Neuron (in vitro differentiated cells): ENCODE measurements around the gene LRRN1.
"Not testable (repeated sequence)": the region's sequence is repeated elsewhere in the genome, so short reads cannot be mapped to it uniquely, and the experiment has no call there.

ENCODE experiments used
- H2AFZ ChIP-seq: one replicate; pipeline ENCODE4 v1.6.1; 2013; ENCODE audit warnings: low read depth, mild to moderate bottlenecking, inconsistent platforms, low read length, moderate library complexity
- H3K27me3 ChIP-seq: one replicate; pipeline ENCODE4 v1.6.1; 2013; ENCODE audit warnings: low read length; ENCODE audit not compliant: insufficient read depth
- H3K36me3 ChIP-seq: one replicate; pipeline ENCODE4 v1.6.1; 2013; ENCODE audit warnings: low read length; ENCODE audit not compliant: insufficient read depth
- H3K4me1 ChIP-seq: one replicate; pipeline ENCODE4 v1.6.1; 2013; ENCODE audit warnings: low read length; ENCODE audit not compliant: insufficient read depth
- H3K4me3 ChIP-seq: 2 replicates; pipeline ENCODE4 v1.5.1; 2013; ENCODE audit warnings: mild to moderate bottlenecking, low read length, moderate library complexity
- H3K9me3 ChIP-seq: one replicate; pipeline ENCODE4 v1.6.1; 2013; ENCODE audit warnings: low read length

LRRN1 gene

DNA sequence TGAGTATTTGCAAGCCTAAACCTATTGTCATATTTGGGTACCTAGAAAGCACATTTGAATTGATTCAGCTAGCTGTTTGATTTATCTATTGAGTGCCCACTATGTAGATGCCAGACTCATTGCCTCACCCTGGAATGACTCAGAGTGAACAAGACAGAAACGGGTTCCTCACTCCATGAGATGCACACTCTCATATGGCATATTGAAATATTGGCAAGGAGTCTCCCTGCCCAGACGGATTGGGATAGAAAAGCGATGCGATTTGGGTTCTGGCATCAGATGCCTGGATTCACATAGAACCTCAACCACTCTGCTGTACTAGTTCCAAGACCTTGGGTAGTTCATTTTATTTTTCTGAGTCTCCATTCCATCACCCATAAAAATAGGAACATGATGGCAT, 22.5 kb downstream of the LRRN1 start:
- Histone ChIP-seq H3K9me3 (no peaks in the 10 kb centered on the region), H2AFZ (no peak overlapping the region), H3K4me1 (no peaks in the 10 kb centered on the region), H3K36me3 (peaks cover 83% of the 10 kb centered on the region), H3K4me3 (no peak overlapping the region), H3K27me3 (no peaks in the 10 kb centered on the region)

GRCh38 chr3:3825035-3825434, 25.8 kb downstream of the LRRN1 start:
- H3K27me3 ChIP-seq: no peaks in the 10 kb centered on the region
- no peak overlapping the region for H2AFZ ChIP-seq
- H3K36me3 ChIP-seq: peaks cover 90% of the 10 kb centered on the region
- no peak overlapping the region for H3K4me3 ChIP-seq
- H3K9me3 ChIP-seq: peaks cover 5% of the 10 kb centered on the region
- H3K4me1 ChIP-seq: no peaks in the 10 kb centered on the region

GRCh38 chr3:3826521-3826920, 27.3 kb downstream of the LRRN1 start:
- Histone ChIP-seq H3K4me1 (no peaks in the 10 kb centered on the region), H2AFZ (no peak overlapping the region), H3K36me3 (peaks cover 88% of the 10 kb centered on the region), H3K9me3 (peaks cover 10% of the 10 kb centered on the region), H3K4me3 (no peak overlapping the region), H3K27me3 (no peaks in the 10 kb centered on the region)

DNA sequence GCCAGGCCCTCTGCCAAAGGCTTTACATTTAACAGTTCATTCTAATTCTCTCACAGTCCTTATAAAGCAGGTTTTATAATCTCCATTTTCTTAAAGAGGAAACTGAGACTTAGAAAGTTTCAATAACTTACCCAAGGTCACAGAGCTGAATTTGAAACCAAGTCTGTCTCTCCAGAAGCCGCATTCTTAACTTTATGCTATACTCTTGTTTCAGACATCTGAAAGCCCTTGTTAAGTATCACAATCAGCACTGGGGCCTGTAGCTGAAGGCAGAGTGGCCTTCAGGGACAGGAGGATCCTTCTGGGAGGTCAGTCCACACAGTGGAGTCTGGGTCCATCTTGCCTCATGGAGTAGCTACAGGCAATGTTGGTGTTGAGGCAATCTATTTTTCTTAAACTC, 27.9 kb downstream of the LRRN1 start:
- H3K9me3 ChIP-seq: peaks cover 14% of the 10 kb centered on the region
- no peak overlapping the region for H3K4me3 ChIP-seq
- no peaks in the 10 kb centered on the region for H3K27me3 ChIP-seq
- no peak overlapping the region for H2AFZ ChIP-seq
- H3K36me3 ChIP-seq: peaks cover 82% of the 10 kb centered on the region
- H3K4me1 ChIP-seq: no peaks in the 10 kb centered on the region

GRCh38 chr3:3828417-3828816, 29.2 kb downstream of the LRRN1 start:
- H3K4me1 ChIP-seq, H3K4me3 ChIP-seq, H3K27me3 ChIP-seq, H2AFZ ChIP-seq: not testable (repeated sequence)
- peaks cover 76% of the 10 kb centered on the region for H3K36me3 ChIP-seq
- H3K9me3 ChIP-seq: peaks cover 25% of the 10 kb centered on the region

DNA sequence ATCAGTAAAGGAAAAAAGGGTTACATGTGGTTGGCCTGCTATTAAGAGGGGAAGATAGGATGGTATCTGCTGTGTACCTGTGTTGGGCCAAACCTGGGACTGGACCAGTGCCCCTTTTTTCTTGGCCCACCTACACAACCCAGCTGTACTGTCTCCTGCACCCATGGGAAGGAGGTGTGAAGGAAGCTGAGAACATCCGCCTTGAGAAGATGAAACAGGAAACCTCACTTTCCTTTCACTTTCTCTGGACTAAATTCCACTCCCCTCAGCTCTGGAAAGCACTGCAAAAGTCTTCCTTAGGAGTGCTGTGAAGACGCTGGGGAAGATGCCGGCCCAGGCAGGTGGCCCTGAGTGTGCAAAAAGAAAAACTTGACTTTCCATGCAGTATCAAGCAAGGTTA, 37.6 kb downstream of the LRRN1 start:
- H3K27me3 ChIP-seq: no peaks in the 10 kb centered on the region
- H2AFZ ChIP-seq: no peak overlapping the region
- peaks cover 56% of the 10 kb centered on the region for H3K36me3 ChIP-seq
- peaks cover 38% of the 10 kb centered on the region for H3K9me3 ChIP-seq
- H3K4me3 ChIP-seq: no peak overlapping the region
- no peaks in the 10 kb centered on the region for H3K4me1 ChIP-seq

DNA sequence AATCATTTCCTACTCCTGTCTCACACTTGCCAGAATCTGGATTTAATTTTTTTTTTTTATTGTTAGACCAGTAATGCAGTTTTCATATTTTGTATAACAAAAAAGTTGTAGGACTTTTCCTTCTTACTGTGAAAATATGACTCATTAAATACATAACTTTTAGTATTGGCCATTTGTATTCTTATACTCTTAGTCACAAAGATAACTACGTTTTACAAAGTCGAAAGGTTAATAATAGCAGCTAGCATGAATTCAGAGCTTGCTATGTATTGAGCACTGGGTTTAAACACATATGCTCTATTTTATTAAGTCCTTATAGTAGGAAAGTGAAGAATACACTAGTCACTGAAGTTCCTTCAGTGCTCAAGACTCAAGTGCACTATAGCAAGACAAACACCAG, 43.1 kb downstream of the LRRN1 start:
- Histone ChIP-seq H3K36me3 (peaks cover 69% of the 10 kb centered on the region), H3K9me3 (peaks cover 17% of the 10 kb centered on the region), H3K27me3 (no peaks in the 10 kb centered on the region), H3K4me1 (no peaks in the 10 kb centered on the region), H2AFZ (no peak overlapping the region), H3K4me3 (no peak overlapping the region)

DNA sequence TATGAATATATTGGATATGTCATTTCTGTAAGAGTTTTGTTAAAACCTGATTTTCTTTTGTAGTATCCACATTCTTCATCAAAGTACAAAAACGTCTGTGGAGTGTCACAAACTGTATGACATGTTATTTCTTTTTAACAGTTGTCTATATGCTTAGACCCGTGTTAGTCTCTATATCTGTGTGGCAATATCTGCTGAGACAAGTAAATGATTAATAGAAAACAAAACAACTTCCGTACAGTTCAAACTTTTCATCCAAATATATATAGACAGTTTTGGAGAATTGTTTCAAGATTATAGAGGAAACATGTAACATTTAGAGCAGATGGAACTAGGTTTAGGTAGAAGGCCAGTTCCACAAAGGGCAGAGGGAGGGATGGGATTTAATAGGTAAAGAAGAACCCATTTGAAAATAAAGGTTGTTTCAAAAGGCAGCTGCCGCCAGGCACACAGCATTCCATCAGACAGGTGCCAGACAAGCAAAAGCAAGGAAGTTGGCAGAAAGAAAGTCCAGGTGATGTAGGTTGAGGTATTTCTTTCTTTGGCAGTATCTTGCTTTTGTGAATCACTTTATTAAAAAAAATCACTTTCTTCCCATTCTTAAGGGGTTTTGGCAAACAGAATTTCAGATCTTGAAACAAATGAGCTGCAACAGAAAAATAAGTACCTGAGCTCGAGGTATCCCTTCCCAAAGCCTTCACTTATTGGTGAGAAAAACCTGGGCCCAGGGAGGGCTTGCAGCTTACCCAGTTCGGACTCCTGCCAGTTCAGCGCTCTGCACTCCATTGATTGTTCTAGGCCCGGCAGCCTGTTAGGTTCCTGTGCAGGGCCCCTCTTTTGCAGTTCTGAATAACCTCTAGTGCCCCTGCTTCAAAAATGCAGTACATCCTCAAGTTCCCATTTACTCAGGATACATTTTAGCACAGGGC, 49.0 kb downstream of the LRRN1 start:
- H3K9me3 ChIP-seq: peaks cover 3% of the 10 kb centered on the region
- no peaks in the 10 kb centered on the region for H3K4me1 ChIP-seq
- no peak overlapping the region for H3K4me3 ChIP-seq
- peaks cover 70% of the 10 kb centered on the region for H3K36me3 ChIP-seq
- H3K27me3 ChIP-seq: no peaks in the 10 kb centered on the region
- H2AFZ ChIP-seq: no peak overlapping the region

- Histone ChIP-seq H3K9me3 (peaks cover 3% of the 10 kb centered on the region), H3K4me1 (no peaks in the 10 kb centered on the region), H2AFZ (no peak overlapping the region), H3K27me3 (no peaks in the 10 kb centered on the region), H3K4me3 (no peak overlapping the region), H3K36me3 (peaks cover 65% of the 10 kb centered on the region)
Measured at GRCh38 chr3:3848923-3849275, 49.7 kb downstream of the LRRN1 start.

DNA sequence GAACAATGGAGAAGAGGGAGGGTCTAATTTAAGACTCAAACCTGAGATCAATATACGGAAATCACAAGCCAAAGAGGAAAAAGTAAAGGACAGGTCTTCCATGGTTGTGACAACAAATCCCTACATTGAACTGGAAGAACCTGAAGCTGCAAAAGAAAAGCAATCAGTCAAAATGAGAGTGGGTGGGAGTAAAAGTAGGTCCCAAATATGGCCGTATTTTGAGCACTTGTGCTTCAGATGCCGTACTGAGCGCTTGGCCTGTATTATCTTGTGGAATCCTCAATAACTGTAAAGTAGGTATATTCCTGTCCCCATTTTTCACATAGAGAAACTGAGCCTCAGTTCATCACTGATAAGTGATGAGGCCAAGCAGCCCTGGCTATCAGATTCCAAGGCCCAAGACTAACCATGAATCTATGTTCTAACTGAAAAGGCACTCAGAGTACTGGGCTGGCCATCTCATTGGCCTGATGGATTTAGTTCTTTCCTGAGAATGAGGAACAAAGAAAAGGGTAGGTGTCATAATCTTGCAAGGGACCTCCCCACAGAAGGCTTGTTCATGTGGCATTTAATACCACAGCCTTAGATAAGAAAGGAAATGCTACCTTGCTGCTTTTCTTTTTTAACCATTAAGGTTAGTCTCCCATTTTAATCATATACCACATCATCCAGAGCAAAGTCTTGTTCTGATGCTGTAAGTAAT, 52.5 kb downstream of the LRRN1 start:
- Histone ChIP-seq H3K4me1 (no peaks in the 10 kb centered on the region), H3K27me3 (no peaks in the 10 kb centered on the region), H3K4me3 (no peak overlapping the region), H3K9me3 (no peaks in the 10 kb centered on the region), H3K36me3 (peaks cover 36% of the 10 kb centered on the region), H2AFZ (no peak overlapping the region)

DNA sequence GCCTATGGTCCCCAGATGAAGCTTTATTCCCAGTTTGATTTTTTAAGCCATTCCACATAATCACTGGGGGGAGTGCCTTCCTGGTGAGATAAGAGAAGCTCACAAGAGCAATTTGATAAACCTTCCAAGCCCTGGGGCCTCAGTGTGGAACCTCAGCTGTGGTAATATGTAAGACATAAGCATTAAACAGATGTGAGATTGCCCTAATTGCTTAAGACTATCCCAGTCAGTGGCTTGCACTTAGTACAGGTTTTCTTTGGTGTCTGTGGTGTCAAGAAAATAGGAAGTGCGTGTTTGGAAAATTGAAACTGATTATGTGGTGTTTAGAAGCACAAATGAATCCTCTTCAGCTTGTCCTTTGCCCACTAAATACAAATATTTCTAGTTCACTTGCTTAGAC, 54.3 kb downstream of the LRRN1 start:
- H3K4me3 ChIP-seq: no peak overlapping the region
- H3K36me3 ChIP-seq: peaks cover 19% of the 10 kb centered on the region
- no peaks in the 10 kb centered on the region for H3K27me3 ChIP-seq
- no peaks in the 10 kb centered on the region for H3K9me3 ChIP-seq
- H3K4me1 ChIP-seq: no peaks in the 10 kb centered on the region
- H2AFZ ChIP-seq: no peak overlapping the region

GRCh38 chr3:3855056-3855455, 55.8 kb downstream of the LRRN1 start:
- H3K4me1 ChIP-seq: no peaks in the 10 kb centered on the region
- H3K4me3 ChIP-seq: no peak overlapping the region
- no peaks in the 10 kb centered on the region for H3K27me3 ChIP-seq
- no peak overlapping the region for H2AFZ ChIP-seq
- peaks cover 4% of the 10 kb centered on the region for H3K36me3 ChIP-seq
- no peaks in the 10 kb centered on the region for H3K9me3 ChIP-seq

DNA sequence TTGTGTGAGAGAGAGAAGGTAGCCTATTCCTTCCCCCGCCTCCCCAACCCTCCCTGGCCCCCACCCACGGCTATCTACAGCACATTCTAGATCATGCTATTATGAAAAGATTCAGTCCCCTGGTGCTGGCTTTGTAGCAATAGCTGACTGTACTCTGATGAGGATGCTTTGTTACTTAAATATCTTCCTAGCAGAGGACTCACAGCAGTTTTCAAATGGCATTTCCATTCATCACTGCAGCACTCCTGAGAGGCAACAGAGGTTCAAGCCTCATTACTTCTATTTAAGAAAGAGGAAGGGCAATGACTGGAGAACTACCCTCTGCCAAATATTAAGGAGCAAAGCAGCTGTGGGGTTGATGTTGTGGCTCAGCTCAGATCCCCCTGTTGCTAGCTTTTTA, 61.0 kb downstream of the LRRN1 start:
- no peaks in the 10 kb centered on the region for H3K27me3 ChIP-seq
- H3K36me3 ChIP-seq: no peaks in the 10 kb centered on the region
- no peaks in the 10 kb centered on the region for H3K9me3 ChIP-seq
- H2AFZ ChIP-seq: no peak overlapping the region
- no peak overlapping the region for H3K4me3 ChIP-seq
- no peaks in the 10 kb centered on the region for H3K4me1 ChIP-seq
